ENCODE results near the gene ABCA1. TPM values are rescaled to one million over a fixed set of nuclear protein-coding genes. Genes with fewer than 3 reads are reported as not detected.

The ABCA1 gene
- total and polyA plus RNA-seq, 10 of the 15 experiments (the other 5 are each of a cell fraction or from before 2014, with no cell fraction given): 0.01 to 0.56 (median 0.16) TPM

GRCh38 chr9:104974053-104974962 is 46.4 kb upstream of the ABCA1 start:
- Histone ChIP-seq H3K27ac (ENCODE audit: control insufficient read depth, insufficient read depth) (no peak overlapping the region), H4K20me1 (ENCODE audit: control insufficient read depth, insufficient read depth) (no peaks in the 10 kb centered on the region), H3K9ac (ENCODE audit: control insufficient read depth, insufficient read depth, low read length) (no peak overlapping the region), H3K4me3 (no peak overlapping the region), H3K27me3 (replicated peaks in 1 of 2; ENCODE audit: control insufficient read depth in 2 of 2, insufficient read depth in 2 of 2, low read length in 1 of 2) (0 out of 4 replicates have a peak, but pooled peaks cover 0 to 1% of the 10 kb centered on the region in 2 experiments), H3K36me3 (ENCODE audit: control insufficient read depth in 2 of 2, insufficient read depth in 2 of 2, low read length in 1 of 2) (no peaks in the 10 kb centered on the region), H3K4me2 (ENCODE audit: control insufficient read depth, insufficient read depth) (no peak overlapping the region), H3K4me1 (ENCODE audit: control insufficient read depth, insufficient read depth, low read length) (no peaks in the 10 kb centered on the region), H2AFZ (ENCODE audit: control insufficient read depth, low read depth, low read length) (no peak overlapping the region), H3K79me2 (ENCODE audit: control insufficient read depth, insufficient read depth, low read length) (no peaks in the 10 kb centered on the region), H3K9me3 (replicated peaks; ENCODE audit: control insufficient read depth, insufficient read depth, low read length) (no peaks in the 10 kb centered on the region)
- in situ Hi-C loops (cut with MboI): no loop called here
- TF ChIP-seq STAT3 (IDR thresholded peaks at IDR 0.05; ENCODE audit: low read depth, low read length) (no peak), HDAC2 (IDR thresholded peaks at IDR 0.05) (no peak), USF1 (IDR thresholded peaks at IDR 0.05; ENCODE audit: borderline replicate concordance, extremely low read length, insufficient read depth, low read depth, low read length) (no peak), RAD51 (IDR thresholded peaks at IDR 0.05) (no peak), SP1 (IDR thresholded peaks at IDR 0.05; ENCODE audit: low read depth, low read length) (no peak), ESRRA (IDR thresholded peaks at IDR 0.05; ENCODE audit: low read length) (no peak)
- ChIA-PET POLR2A (interaction anchor here (0.5 kb wide), 1 partner anchor 25 kb away, joined by 4 read pairs; no protein-coding TSS in a partner anchor), CTCF (no interaction called here), RAD21 (ENCODE audit: unreplicated experiment) (no interaction called here), SMC1A (ENCODE audit: uncharacterized antibody, unreplicated experiment) (interaction anchor here (0.5 kb wide), 2 partner anchors 56 to 104 kb away, joined by 3 to 4 read pairs; no protein-coding TSS in a partner anchor)
- 3% methylated on average over 8 of the region's 8 CpGs for WGBS (ENCODE audit: insufficient coverage, insufficient replicate concordance, low lambda C conversion rate, missing lambda C conversion rate)
- no peak for ATAC-seq
- intact Hi-C loops (cut with micrococcal nuclease; ENCODE audit: unreplicated experiment): no loop called here
- no peak for FAIRE-seq
- no TSS peak for BruUV-seq (replicated peaks)
- no peak for DNase-seq (ENCODE audit: low read depth, low spot score)
